GM10266 (cell line): ENCODE results near the gene ASCL1.

Experiments used
- DNase-seq: peaks from one replicate; pipeline ENCODE4 v3.0.0; 2012; ENCODE audit errors: extremely low spot score
- TF ChIP-seq, protein P1 (sequence below): IDR thresholded peaks from 2 replicates; pipeline ENCODE4 v1.5.1; 2012; ENCODE audit warnings: mild to moderate bottlenecking, low read depth; ENCODE audit not compliant: control insufficient read depth, insufficient read depth; ENCODE audit errors: missing control alignments

ASCL1 gene

DNA sequence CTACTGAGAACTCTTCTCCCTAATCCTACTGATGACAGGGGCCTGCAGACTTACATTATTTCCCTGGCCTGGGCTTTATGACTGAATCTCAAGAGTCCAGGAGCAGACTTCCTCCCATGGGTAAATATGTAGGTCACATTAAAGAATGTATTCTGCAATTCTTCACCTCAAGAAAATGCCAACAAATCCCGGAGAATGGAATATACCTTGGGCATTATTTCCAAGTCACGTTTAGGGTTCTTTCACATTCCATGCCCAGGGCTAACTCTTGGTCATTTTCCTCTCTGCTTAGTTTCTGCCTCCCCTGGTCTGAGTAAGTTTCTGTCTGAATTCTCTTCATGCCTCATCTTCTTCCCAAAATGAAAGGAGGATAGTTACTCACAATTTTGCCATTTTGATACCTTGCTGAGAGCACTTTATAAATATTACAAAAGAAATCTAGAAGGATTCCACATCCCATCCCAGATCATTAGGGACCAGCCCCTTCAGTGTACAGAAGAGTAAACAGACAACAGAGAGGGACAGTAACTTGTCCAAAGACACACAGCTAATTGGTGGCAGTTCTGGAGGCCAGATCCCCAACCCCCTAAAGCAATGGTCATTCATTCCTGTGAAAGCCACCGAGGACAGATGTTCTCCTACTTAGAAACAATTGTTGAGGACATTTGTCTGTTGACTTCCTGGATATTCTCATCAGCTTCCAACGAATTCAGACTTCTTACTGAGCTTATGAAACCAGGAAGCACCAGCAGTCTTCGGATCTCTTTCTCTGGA lies 41.0 kb upstream of the ASCL1 start:
- TF ChIP-seq, protein P1, sequence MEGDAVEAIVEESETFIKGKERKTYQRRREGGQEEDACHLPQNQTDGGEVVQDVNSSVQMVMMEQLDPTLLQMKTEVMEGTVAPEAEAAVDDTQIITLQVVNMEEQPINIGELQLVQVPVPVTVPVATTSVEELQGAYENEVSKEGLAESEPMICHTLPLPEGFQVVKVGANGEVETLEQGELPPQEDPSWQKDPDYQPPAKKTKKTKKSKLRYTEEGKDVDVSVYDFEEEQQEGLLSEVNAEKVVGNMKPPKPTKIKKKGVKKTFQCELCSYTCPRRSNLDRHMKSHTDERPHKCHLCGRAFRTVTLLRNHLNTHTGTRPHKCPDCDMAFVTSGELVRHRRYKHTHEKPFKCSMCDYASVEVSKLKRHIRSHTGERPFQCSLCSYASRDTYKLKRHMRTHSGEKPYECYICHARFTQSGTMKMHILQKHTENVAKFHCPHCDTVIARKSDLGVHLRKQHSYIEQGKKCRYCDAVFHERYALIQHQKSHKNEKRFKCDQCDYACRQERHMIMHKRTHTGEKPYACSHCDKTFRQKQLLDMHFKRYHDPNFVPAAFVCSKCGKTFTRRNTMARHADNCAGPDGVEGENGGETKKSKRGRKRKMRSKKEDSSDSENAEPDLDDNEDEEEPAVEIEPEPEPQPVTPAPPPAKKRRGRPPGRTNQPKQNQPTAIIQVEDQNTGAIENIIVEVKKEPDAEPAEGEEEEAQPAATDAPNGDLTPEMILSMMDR = no peak
- DNase-seq = no peak

GRCh38 chr12:102917026-102917787 lies 40.3 kb upstream of the ASCL1 start, which contains the start of gene PAH:
TSS of gene PAH (minus strand) at chr12:102917244. CDS start at chr12:102917130, 114 bp downstream.
- TF ChIP-seq, protein P1 = no peak
- DNase-seq = peak; percentile 32

GRCh38 chr12:102918840-102919239 lies 38.6 kb upstream of the ASCL1 start:
- TF ChIP-seq, protein P1 = no peak
- DNase-seq = no peak

- TF ChIP-seq, protein P1 = no peak
- no peak for DNase-seq
Observed at GRCh38 chr12:102920271-102920670, 37.2 kb upstream of the ASCL1 start.

GRCh38 chr12:102921240-102921639 lies 36.2 kb upstream of the ASCL1 start:
- TF ChIP-seq, protein P1 = no peak

DNA sequence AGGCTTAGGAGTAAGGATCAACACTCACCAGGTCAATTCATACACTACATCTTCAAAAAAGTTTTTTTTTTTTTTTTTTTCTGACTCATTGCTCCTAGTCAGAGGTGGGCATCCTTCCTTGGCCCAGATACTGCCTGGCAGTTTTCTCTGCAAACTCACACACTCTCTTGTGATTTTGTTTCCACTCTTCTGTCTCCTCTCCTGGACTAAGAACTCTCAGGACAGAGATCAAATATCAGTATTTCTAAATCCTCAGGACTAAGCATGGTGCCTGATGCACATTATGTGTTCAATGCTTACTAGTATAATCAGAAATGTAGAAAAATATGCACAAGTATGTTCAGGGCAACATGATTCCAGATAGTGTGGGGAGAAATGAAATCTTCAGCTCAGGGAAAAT lies 30.3 kb upstream of the ASCL1 start:
- TF ChIP-seq, protein P1 = no peak
- no peak for DNase-seq

More at GRCh38 chr12:102921240-102921639, 36.2 kb upstream of the ASCL1 start:
- DNase-seq = no peak

DNA sequence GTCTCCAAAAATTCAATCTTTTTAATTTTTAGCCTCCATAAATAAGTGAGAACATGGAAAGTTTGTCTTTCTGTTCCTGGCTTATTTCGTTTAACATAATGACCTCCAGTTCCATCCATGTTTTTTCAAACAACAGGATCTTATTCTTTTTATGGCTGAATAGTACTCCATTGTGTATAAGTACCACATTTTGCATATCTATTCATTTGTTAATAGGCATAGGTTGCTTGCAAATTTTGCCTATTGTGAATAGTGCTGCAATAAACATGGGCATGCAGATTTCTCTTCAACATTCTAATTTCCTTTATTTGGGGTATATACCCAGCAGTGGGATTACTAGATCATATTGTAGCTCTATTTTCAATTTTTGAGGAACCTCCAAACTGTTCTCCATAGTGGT lies 24.3 kb upstream of the ASCL1 start:
- no peak for DNase-seq
- TF ChIP-seq, protein P1 = no peak
